ENCODE results near the gene VPS13D.

DNA sequence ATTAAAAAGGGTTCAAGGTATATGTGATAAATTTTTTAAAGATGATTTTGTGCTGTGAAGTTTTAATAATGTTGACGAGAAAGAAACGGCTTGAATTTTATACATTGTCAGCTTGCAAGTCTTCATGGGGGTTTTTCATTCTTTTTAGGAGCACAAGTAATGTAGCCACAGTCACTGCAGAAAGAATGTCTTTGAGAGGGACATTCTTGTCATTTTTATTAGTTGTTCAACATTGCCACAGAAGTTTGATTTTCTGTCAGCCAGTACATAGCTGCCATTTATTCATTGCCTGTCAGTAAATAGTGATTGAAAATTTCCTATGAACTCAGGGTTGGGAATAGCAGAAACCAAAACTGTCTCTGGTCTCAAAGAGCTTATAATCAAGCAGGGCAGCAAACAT lies 231.9 kb downstream of the VPS13D start:
- no peak for TF ChIP-seq EZH2 (IDR thresholded peaks at IDR 0.05)
- TF ChIP-seq FOXP2 (optimal IDR thresholded peaks at IDR 0.05; ENCODE audit: control extremely low read depth, extremely low read length, insufficient read depth) = no peak
- TF ChIP-seq POLR2AphosphoS5 (IDR thresholded peaks at IDR 0.05; ENCODE audit: borderline replicate concordance, low read depth, low read length) = no peak

Data from SK-N-MC (cell line).